GM18873 (cell line): ENCODE results near the gene MFSD2B.
A peak's percentile ranks its signal among the peaks of the same experiment; 100 is the strongest.
"Not testable (repeated sequence)": the region's sequence is repeated elsewhere in the genome, so short reads cannot be mapped to it uniquely, and the experiment has no call there.

Source experiments
- ATAC-seq: cut with Tn5 transposase; IDR thresholded peaks from one replicate; pipeline ENCODE4 v1.9.1; 2021; ENCODE audit warnings: mild to moderate bottlenecking, moderate library complexity, moderate number of reproducible peaks; ENCODE audit not compliant: unreplicated experiment, low FRiP score

Gene MFSD2B

DNA sequence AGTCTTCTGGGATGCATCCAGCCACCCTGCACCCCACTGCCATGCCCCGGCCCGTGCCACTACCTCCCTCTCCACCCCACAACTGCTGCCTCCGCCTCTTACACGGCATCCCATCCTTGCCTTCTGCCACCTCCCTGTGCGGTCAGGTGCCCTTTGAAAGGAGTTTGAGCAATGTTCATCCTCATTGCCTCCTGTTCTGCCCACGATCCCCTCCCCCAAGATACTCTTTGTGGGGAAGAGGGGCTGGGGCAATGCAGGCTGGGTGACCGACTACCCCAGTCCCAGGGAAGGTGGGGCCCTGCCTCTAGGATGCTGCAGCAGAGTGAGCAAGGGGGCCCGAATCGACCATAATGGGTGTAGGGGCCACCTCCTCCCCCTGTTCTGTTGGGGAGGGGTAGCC is 8.4 kb downstream of the MFSD2B start:
- ATAC-seq = no peak

- no peak for ATAC-seq
Observed at GRCh38 chr2:24019729-24020128, 9.8 kb downstream of the MFSD2B start.

- no peak for ATAC-seq
Observed at GRCh38 chr2:24020244-24020643, 10.4 kb downstream of the MFSD2B start.

GRCh38 chr2:24021122-24021998 is 11.5 kb downstream of the MFSD2B start:
- ATAC-seq = no peak

- ATAC-seq = no peak
Observed at GRCh38 chr2:24022324-24022974, 12.6 kb downstream of the MFSD2B start.

DNA sequence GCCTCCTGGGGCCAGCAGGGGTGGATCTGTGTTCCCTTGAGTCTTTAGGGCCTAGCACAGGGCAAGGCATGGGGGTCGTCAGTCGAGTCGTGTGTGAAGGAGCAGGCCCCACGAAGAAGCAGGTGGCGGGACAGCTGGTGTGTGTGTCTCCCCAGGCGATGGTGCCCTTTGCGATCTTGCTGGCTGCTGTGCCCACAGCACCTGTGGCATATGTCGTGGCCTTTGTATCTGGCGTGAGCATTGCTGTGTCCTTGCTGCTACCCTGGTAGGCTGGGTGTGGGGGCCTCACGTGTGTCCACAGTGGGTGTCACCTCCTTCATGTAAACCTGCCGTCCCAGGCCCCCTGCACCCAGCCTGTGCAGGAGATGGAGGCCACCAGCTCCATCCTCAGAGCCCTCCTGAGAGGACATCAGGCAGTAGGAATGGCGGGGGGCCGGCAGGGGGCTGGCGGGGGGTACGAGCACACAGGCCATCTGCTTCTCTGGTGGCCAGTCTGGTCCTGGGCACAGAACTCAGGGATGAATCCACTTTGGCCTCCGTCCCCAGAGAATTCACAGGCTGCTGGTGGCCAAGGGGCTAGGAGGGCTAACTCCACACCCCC is 13.2 kb downstream of the MFSD2B start:
- ATAC-seq = no peak

- ATAC-seq = no peak
Observed at GRCh38 chr2:24024018-24024417, 14.1 kb downstream of the MFSD2B start.

- no peak for ATAC-seq
Observed at GRCh38 chr2:24024996-24025663, 15.2 kb downstream of the MFSD2B start.

GRCh38 chr2:24026233-24026632 is 16.3 kb downstream of the MFSD2B start:
- ATAC-seq = no peak

GRCh38 chr2:24038786-24039499 is 29.1 kb downstream of the MFSD2B start:
- ATAC-seq = no peak

GRCh38 chr2:24040511-24040910 is 30.6 kb downstream of the MFSD2B start:
- ATAC-seq = no peak

GRCh38 chr2:24043133-24043532 is 33.2 kb downstream of the MFSD2B start:
- not testable (repeated sequence) for ATAC-seq

- no peak for ATAC-seq
Observed at GRCh38 chr2:24045511-24046508, 35.9 kb downstream of the MFSD2B start.

- ATAC-seq = no peak
Observed at GRCh38 chr2:24046599-24046929, 36.7 kb downstream of the MFSD2B start.

GRCh38 chr2:24046930-24047702 is 37.2 kb downstream of the MFSD2B start, which contains the start of gene WDCP:
Gene WDCP, minus strand, starts transcription at chr2:24047391. Its CDS starts 7,897 bp downstream, at chr2:24039494.
- peak; percentile 99 for ATAC-seq

DNA sequence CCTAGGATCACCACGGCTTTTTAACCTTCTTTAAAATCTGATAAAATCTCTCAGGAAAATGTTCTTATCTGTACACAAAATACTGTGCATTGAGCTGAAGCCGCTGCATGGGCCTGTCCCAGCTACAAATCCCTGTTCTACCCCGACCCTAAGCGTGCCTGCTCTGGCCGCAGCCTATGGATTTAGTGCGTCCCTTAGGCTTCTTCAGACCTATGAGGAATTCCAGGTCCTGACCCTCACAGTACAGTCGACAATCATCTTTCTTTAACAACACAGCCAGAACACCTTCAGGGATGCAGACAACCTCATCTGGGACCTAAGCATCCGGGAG is 37.8 kb downstream of the MFSD2B start:
- no peak for ATAC-seq

- no peak for ATAC-seq
Observed at GRCh38 chr2:24048769-24049484, 39.0 kb downstream of the MFSD2B start.

GRCh38 chr2:24049485-24050021 is 39.7 kb downstream of the MFSD2B start, which contains the start of gene FKBP1B:
Gene FKBP1B, plus strand, starts transcription at chr2:24049741. Its CDS starts 109 bp downstream, at chr2:24049850.
- ATAC-seq = no peak
